Endometrial microvascular endothelial cells (primary cell): ENCODE data around the gene ZBTB22. TPM values are rescaled to one million over a fixed set of nuclear protein-coding genes. Genes with fewer than 3 reads are reported as not detected.
"Not testable (repeated sequence)": the region's sequence is repeated elsewhere in the genome, so short reads cannot be mapped to it uniquely, and the experiment has no call there.

ENCODE experiments used
- in situ Hi-C: cut with HindIII; loops from 2 replicates; pipeline ENCODE4 v1.10.0; 2017; ENCODE audit warnings: low sequenced_read_pairs, low pct_unique_long_range_greater_than_20kb; ENCODE audit errors: inconsistent ontology term
- total RNA-seq: library from RNA; depleted of rRNA; stranded (reverse); fragments of >200 nt; gene quantifications from one replicate; pipeline ENCODE4 v1.2.3, GENCODE V29; 2015; ENCODE audit errors: inconsistent ontology term

ZBTB22 gene
- total RNA-seq, 1 donor from 2014 or later, result 29.3 TPM

DNA sequence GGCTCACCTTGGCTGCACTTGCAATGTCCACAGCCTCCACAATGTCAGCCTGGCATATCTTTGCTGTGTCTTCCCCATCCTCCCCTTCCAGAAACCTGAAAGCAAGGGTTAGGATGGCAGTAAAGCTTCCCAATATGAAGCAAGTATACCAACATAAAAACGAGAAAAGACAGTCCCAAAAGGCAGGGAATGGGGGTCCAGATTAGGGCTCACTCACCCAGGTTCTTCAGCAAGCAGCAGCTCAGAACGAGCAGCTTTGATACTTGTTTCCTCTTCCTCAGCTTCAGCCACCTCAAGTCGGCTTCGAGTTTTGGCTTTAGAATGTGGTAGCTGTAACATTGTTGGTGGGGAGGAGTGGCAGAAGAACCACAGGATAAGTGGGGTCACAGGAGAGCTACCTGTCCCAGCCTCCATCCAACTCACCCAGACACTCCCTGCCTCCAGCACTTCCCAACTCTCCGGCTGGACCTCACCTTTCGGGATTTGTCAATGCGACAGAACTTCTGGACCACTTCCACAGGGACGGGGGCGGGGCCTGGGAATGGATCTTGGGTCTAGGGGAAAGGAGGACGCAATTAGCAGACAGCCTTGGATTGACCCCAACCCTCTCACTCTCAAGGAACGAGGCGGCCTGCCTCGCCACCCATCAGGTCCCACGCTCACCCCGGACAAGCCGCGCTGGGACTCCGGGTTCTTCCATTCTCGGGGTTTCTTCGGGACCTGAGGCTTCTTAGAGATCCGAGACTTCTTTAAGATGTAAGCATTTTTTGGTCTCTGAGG lies 29.2 kb downstream of the ZBTB22 start:
- in situ Hi-C loops, result no loop called here

DNA sequence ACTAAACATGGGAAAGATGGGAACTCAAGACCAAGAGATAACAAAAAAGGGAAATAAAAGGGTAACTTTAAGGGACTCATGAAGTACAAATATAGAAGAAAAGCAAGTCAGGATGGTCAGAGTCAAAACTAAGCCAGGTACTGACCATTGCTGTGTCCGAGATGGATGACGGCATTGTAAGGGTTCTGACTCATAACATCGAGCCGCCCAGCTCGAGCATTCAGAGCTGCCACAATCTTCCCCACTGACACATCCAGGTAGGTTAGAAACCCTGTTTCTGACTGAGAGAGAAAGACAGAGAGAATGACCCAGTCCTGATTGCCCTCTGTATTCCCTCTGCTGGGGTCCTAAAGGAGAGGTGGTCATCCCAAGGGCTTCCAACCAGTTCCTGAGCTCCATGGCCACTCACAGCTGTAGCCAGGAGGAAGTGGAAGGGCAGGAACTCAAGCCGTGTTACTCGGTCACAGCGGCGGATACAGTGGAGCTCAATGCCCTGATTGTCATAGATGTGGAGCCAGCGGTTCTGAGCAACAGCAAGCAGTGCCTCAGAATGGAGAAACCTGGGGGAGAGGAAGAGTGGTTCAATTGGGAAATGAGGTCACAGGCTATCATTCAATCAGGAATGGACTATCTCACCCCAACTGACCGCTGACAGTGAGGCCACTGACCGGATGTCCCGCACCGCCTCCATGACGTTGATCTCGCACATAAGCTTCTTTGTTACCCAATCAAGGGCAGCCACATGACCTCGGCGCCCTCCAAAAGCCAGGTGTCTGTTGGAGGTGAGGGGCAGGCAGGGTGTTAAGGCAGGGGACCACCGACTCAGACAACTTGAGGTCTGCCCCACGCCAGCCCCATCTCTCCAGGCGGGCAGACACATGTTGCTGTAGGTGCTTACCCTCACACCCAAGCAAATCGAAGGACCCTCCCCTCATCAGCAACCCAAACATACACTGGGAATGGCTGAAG lies 30.3 kb downstream of the ZBTB22 start:
- in situ Hi-C loops, result no loop called here

DNA sequence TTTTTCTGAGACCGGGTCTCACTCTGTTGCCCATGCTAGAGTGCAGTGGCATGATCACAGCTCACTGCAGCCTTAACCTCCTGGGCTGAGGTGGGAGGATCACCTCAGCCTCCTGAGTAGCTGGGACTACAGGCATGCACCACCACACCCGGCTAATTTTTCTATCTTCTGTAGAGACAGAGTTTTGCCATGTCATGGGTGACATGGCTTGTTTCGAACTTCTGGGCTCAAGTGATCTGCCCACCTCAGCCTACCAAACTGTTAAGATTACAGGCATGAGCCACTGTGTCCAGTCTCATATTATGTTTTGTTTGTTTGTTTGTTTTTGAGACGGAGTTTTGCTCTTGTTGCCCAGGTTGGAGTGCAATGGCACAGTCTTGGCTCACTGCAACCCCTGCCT lies 32.3 kb downstream of the ZBTB22 start:
- in situ Hi-C loops, result not testable (repeated sequence)

DNA sequence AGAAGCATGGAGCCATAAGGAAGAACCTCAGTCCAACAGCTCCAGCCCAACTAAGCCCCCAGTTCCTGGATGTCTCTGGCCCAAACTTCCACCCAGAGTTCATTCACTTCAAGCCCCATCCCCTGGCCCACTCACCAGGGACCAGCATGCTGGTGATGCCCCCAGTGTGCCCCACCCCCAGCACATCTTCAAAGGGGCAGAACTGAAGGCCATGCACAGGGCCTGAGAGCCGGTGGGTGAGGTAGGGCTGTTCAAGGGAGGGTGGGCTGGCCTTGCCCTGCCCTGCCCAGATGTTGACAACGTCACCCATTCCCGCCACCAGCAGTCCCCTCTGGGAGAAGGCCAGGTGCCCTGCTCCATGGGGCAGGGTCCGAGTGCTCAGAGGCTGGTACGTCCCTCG lies 37.0 kb downstream of the ZBTB22 start:
- in situ Hi-C loops, result no loop called here

DNA sequence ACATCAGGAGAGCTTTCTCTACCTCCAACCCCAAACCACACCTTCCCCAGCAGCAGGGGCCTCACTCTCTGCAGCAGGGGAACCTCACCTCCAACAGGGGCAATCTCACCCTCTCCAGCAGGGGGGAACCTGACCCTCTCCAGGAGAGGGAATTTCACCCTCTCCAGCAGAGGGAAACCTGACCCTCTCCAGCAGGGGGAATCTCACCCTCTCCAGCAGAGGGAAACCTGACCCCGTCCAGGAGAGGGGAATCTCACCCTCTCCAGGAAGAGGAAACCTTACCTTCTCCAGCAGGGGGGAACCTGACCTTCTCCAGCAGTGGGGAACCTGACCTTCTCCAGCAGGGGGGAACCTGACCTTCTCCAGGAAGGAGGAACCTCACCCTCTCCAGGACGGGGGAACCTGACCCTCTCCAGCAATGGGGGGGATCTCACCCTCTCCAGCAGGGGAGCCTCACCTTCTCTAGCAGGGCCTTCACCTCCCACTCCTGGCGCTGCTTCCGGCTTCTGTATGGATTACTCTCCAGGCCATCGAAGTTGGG lies 37.5 kb downstream of the ZBTB22 start:
- in situ Hi-C loops, result no loop called here

DNA sequence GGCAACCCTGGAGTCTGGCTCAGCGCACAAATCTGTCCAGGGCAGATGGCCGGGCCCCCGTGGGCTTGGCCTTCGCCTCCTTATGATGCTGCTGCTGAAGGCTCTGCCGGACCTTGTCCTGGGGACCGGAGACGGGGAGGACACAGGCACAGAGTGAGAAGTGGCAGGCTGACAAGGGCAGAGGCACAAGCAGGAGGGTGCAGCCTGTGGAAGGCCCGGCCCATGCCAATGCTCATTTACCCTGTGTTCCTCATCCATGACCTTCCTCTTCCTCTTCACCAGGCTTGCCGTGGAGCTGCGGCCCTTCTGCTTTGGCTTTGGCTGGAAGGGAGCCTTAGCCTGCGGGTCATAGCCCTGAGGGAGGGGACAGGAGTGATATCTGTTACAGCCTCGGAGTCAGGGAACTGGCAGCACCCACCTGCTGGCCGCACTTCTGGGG lies 38.3 kb downstream of the ZBTB22 start:
- in situ Hi-C loops, result no loop called here

DNA sequence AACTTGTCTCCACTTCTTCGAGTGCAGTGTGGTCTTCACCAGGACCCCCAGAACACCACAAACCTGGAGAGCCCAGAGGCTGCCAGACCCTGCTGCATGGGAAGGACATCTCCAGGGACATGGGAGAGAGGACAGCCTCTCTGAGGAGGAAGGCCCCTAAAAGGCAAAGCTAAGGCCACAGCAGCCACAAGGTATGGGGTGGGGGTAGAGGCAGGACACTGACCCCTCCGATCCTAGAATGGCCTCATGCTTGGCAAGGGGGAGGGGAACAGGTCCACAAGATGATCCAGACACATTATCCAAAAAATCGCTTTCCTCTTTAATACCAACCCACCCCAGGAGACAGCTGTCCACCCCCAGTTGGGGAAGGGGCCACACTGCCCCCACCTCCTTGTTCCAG lies 38.7 kb downstream of the ZBTB22 start:
- in situ Hi-C loops, result no loop called here

DNA sequence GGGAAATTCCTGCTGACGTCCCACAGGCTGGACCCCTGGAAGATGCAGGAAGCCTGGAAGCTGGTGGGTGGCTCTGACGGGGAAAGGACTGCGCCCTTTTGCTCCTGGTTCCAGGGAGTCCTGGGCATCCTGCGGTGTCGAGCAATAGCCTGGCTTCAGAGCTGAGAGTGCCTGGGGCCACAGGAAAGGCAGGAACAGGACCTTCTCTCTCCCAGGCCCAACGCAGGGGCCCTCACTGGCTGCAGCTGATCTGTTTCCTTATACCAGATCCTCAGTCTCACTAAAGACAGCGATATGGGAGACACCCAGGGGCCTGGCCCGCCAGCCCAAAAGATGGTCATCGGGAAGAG lies 39.2 kb downstream of the ZBTB22 start:
- in situ Hi-C loops, result no loop called here

DNA sequence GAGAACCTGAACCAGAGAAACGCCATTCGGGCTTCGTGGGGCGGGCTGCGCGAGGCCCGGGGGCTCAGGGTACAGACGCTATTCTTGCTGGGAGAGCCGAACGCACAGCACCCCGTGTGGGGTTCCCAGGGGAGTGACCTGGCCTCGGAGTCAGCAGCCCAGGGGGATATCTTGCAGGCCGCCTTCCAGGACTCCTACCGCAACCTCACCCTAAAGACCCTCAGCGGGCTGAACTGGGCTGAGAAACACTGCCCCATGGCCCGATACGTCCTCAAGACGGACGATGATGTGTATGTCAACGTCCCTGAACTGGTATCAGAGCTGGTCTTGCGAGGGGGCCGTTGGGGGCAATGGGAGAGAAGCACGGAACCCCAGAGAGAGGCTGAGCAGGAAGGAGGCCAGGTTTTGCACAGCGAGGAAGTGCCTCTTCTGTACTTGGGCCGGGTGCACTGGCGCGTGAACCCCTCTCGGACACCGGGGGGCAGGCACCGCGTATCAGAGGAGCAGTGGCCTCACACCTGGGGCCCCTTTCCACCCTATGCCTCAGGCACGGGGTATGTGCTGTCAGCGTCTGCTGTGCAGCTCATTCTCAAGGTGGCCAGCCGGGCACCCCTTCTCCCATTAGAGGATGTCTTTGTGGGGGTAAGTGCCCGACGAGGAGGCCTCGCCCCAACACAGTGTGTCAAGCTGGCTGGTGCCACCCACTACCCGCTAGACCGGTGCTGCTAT lies 39.7 kb downstream of the ZBTB22 start:
- in situ Hi-C loops, result no loop called here

DNA sequence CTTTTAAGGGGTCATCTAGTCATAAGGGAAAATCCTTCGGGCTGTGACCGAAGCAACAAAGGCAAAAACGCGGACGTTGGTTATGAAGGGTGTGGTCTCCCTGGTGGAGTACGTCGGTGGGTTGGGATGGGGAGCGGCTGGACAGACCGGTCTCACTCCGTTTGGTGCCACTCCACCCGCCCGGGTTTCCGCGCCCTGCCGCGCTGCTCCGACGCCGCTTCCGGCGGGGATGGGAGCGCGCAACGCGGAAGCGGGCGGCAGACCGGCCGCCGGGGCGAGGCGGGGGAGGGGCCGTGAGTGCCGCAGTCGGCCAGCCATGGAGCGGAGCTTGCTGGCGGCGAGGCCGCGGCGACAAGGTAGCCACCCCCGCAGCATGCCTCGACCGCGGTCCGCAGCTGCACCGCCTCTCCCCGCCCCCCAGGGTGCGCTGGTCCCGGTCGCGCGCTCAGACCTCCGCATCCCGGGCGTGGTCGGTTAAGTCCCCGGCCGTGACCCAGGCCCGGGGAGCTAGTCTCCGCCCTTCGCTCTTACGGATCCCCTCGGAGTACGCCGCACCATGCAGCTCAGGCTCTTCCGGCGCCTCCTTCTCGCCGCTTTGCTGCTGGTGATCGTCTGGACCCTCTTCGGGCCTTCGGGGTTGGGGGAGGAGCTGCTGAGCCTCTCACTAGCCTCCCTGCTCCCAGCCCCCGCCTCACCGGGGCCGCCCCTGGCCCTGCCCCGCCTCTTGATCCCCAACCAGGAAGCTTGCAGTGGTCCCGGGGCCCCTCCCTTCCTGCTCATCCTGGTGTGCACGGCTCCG lies 40.5 kb downstream of the ZBTB22 start, which contains the start of gene B3GALT4:
B3GALT4 (plus strand) TSS at position 260 of the 799 bp plus-strand sequence; CDS start at position 557, 297 bp downstream.
- in situ Hi-C loops, result no loop called here

DNA sequence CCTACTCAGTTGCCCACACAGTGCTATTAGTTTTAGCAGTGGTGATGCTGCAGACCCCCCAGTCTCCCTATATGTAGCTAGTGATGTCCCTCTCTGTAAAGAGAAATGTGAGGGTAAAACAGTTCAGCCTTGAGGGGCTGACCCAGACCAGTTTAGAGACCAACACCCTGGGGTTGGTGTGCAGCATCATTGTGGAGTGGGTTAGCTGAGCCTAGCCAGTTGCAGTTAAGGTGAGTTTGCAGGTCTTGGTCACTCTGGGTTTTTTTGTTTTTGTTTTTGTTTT lies 41.0 kb downstream of the ZBTB22 start:
- in situ Hi-C loops, result no loop called here

DNA sequence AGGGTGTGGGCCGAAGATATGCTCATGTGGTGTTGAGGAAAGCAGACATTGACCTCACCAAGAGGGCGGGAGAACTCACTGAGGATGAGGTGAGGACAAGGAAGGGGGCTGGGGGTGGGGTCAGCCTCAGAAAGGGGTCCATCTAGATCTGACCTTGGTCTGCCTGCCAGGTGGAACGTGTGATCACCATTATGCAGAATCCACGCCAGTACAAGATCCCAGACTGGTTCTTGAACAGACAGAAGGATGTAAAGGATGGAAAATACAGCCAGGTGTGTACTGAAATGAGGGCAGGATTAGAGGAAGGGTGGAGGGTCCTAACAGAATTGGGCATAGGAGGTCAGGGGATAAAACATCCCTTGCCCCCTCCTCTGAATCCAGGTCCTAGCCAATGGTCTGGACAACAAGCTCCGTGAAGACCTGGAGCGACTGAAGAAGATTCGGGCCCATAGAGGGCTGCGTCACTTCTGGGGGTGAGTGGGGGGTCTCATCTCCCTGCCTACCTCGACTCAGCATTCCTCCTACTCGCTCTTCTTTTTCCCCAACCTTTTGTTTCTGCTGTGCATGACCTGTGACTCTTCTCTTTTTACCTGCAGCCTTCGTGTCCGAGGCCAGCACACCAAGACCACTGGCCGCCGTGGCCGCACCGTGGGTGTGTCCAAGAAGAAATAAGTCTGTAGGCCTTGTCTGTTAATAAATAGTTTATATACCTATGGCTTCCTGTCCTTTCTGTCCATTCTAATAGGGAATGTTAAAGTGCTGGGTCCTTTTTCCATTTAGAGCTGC lies 41.6 kb downstream of the ZBTB22 start:
- in situ Hi-C loops, result not testable (repeated sequence)

DNA sequence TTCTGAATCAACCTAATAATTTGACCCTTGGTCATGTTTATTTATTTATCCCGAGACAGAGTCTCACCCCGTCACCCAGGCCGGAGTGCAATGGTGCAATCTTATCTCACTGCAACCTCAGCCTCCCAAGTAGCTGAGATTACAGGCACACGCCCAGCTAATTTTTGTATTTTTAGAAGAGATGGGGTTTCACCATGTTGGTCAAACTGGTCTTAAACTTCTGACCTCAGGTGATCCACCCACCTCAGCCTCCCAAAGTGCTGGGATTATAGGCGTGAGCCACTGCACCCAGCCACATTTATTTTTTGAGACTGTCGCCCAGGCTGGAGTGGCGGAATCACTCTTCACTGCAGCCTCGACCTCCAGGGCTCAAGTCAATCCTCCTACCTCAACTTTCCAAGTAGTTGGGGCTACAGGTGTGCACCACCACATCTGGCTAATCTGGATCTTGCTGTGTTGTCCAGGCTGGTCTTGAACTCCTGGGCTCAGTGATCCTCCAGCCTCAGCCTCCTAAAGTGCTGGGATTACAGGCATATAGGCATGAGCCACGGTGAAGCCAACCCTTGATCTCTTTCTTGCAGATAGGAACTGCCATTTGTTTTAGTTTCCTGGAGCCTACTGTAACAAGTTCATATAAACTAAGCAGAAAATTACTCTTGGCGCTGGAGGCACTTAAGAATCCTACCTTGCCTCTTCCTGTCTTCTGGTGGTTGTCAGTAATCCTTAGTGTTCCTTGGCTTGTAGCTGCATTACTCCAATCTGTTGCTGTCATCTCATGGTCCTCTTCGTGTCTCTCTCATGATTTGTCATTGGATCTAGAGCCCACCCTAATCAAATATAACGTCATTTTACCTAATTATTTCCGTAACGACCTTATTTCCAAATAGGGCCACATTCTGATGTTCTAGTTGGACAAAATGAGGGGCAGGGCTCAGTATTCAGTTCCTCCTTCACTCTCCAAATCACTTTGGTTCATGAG lies 43.3 kb downstream of the ZBTB22 start:
- in situ Hi-C loops, result no loop called here

DNA sequence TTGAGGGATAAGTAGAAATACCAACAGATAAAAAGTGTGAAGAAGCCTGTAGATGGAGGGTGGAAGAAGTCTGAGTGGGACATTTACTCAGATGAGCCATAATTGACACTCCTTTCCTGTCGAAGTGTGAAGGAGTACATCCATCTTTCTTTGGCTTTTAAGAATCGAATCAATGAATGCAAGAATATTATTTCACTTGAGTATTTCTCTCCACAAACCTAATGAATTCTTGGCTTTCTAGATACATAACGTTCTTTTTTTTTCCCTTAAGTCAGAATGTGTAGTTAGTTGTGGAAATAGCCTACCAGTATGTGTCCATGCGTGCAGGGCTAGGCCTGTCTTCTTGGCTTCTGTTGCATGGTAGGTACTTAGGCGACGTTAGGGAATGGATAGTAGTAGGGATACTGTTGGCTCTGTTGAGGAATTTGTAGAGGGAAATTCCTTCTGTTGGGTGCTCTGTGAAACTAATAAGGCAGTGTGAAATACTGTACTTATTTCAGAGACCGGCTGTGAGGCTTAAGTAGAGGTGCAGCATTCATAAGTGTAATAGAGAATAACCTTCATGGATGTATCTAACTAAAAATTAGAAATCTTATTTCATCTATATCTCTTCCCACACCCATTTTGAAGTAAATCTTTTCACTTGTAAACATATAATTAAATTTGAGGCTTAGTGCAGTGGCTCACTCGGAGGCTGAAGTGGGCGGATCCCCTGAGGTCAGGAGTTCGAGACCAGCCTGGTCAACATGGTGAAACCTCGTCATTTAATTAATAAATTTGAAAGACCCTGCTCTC lies 44.2 kb downstream of the ZBTB22 start:
- in situ Hi-C loops, result no loop called here

DNA sequence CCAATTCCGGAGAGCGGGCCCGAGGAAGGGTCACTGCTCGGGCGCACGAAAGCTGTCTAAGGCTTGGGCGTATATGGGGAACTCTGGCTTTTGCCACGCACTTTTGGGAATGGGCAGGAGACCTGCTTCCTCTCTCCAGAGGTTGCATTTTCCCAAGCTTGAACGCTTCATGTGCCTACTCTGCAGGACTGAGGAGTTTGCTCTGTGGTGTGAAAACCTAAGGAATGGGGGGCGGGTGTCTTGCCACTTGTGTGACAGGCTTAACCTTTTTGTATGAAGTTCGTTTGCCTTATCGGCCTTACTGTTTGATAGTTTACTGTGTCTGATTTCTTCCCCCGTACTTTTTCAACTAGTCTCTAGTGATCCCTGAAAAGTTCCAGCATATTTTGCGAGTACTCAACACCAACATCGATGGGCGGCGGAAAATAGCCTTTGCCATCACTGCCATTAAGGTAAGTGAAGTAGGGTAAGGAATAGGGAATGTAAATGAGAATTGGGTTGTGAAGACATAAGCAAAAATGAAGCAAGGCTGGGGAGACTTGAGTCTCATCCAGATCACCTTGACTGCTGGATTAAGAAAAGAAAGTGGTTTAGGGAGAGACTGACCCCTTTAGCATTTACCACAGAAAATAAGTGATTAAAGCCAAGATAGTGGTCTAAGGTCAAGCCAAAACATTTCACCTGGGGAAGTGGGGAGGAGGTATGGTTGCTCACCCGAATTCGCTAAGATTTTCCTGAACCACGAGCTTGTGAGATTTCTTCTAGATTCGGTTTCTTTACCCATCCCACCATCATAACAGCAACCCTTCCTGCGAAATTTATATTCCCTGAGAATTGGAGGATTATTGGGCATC lies 45.0 kb downstream of the ZBTB22 start:
- in situ Hi-C loops, result no loop called here
